Measurements from ENCODE around the gene ATF6. TPM values are rescaled to one million over a fixed set of nuclear protein-coding genes. Genes with fewer than 3 reads are reported as not detected.
A peak's percentile ranks its signal among the peaks of the same experiment; 100 is the strongest.
"Not testable (repeated sequence)": the region's sequence is repeated elsewhere in the genome, so short reads cannot be mapped to it uniquely, and the experiment has no call there.

ATF6 gene
- polyA plus RNA-seq, 4 donors = 27.0 to 37.5 (median 32.4) TPM

DNA sequence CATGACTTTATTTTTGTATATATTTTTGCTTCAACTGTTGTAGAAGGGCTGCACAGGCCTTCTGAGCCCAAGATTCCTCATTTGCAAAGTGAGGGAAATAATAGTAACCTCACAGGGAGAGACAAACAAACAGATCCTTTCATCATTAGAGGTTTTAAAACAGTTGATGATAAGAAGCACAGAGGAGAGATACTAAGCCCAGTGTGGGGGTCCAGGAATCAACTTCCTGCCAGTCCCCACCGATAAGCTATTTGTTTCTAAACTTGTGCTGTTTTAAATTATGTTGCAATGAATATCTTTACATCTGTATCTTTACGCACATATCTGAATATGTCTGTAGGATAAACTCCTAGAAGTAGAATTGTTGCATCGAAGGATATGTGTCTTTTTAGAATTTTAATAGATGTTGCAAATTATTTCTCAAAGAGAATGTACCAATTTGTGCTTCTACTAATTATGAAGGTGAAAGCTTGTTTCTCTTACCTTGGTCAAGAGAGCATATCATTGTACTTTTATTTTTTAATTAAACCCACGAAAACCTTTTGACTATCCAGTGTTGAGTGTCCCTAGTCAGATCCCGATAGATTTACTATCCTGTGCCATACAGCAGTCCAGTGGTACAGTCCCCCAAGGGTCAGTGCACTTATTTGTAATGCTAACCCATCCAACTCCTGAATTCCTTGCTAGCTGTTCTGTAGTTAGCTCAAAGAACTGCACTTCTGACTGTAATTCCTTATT lies 34.0 kb upstream of the ATF6 start:
- no peak for DNase-seq (ENCODE audit: low read depth in 4 of 4, low spot score in 3 of 4)

DNA sequence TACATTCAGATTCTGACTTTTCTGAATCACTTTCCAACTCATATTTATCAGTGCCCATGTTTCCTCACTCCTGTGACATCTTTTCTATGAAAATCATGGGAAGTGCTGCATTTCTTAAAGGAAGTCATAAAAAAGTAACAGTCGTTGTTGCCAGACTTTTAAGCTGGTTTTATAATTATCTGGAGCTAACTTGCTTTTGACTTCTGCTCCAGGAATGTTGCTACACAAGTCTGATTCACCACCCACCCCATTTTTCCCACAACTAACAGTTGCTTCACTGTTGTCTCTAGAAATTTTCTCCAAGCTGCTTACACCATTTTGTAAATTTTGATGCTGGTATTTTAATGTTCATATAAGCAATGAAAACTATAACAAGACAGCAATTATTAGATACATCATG lies 32.6 kb upstream of the ATF6 start:
- no peak for DNase-seq (ENCODE audit: low read depth in 4 of 4, low spot score in 3 of 4)

DNA sequence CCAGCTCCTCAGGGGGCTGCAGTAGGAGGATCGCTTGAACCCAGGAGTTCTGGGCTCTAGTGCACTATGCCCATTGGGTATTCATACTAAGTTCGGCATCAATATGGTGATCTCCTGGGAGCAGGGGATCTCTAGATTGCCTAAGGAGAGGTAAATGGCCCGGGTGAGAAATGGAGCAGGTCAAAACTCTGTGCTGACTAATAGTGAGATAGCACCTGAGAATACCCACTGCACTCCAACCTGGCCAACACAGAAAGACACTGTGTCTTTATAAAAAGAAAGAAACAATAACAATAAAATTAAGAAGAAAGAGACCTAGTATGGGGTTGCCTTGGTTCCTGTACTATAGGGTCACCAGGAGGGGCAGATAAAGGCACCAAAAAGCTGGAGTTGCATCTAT lies 30.3 kb upstream of the ATF6 start:
- DNase-seq (ENCODE audit: low read depth in 4 of 4, low spot score in 3 of 4) = no peak

DNA sequence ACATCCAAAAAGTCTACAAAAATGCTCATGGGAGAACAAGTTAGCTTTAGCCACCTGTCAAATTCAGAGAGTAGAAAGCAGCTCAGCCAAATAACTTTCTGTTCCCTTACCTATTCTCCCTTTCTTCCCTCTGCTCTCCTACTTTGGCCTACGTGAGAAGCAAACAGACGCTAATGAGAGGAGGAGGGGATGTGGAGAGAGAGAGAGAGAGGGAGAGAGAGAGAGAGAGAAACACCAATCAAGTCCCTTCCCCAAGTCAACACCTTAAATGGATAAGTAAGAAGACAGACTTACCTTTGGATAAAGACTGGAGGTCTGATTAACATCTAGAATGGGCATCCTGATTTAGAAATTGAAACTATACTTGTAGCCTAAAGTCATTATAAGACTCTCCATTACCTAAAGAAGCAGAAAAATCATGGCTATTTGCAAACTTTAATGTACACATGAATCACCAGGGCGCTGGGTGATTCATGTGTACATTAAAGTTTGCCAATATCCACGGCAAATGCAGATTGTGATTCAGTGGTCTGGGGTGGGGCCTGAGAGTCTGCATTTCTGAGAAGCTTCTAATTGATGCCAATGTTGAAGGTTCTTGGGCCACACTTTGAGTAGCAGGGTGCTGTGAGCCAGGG lies 29.7 kb upstream of the ATF6 start:
- DNase-seq (ENCODE audit: low read depth in 4 of 4, low spot score in 3 of 4) = no peak

DNA sequence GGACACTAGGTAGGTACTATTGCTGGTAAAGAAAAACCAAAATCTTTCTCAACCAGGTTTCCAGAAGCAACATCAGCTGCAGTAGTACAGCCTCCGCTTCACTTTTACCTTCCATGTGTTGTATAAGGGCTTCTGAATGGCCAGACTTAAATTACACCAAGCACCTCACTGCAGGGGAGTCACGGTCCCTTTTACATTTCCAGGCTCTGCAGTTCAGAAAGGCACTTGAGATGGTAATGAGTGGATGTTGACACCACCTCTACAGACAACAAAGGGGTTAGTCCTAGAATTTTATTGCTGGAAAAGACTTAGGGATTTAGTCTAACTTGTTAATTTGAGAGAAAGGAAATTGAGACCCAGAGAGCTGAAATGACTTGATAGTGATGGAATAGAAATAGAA lies 28.5 kb upstream of the ATF6 start:
- DNase-seq (ENCODE audit: low read depth in 4 of 4, low spot score in 3 of 4) = no peak

DNA sequence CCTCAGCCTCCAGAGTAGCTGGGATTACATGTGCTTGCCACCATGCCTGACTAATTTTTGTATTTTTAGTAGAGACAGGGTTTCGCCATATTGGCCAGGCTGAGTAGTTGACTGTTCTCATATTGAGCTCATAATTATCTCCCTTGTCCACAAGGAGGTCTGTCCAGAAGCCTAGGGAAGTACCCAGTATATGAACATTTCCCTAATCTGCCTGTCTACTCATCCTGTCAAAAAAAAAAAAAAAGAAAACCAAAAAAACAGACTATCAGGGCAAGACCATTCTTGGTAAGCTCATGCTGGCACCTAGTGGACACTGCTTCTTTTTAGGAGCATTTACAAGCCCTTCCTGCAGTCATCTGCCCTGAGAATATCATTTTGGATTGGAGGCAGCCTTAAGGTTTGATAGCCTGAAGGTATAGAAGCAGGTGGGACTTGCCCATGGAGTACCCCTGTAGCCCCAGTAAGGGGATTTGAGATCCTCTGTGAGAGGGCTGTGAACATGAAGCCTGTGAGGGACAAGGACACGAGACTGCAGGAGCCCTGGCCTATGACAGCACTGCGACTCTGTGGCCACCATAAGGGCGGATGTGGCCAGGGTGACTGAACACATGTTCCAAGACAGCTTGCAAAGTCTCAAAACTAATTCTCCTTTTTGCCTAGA lies 27.4 kb upstream of the ATF6 start:
- DNase-seq (ENCODE audit: low read depth in 4 of 4, low spot score in 3 of 4) = no peak

DNA sequence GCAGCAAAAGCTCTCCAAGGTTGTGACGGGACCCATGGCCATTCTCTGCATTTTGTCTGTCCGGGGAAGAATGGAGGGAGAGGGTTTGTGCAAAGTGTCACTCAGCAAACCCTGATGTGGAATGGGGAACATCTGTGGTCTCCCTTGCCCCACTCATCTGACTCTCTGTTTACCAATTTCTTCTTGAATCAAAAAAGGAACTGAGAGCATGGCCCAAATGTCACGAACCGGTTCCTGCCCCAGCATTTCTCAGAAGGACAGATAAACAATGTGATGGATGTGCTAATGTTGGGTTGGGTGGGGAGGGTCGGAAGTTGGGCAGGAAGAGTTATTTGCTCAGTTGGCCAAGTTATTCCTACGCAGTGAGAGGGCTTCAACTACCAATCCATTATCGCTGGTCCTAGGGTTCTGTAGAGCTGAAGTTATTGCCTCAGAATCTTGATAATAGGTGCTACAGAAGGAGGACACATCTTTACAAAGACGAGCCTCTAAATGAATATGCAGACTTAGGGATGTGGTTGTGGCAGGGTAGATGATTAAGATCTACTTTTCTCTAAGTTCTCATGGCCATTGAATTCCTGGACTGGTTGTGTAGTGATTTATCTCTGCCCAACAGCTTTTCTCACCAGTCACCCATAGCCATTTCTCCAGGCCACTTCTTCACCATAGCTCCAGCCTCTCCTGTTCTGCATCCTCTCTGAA lies 26.1 kb upstream of the ATF6 start:
- DNase-seq (ENCODE audit: low read depth in 4 of 4, low spot score in 3 of 4) = no peak

DNA sequence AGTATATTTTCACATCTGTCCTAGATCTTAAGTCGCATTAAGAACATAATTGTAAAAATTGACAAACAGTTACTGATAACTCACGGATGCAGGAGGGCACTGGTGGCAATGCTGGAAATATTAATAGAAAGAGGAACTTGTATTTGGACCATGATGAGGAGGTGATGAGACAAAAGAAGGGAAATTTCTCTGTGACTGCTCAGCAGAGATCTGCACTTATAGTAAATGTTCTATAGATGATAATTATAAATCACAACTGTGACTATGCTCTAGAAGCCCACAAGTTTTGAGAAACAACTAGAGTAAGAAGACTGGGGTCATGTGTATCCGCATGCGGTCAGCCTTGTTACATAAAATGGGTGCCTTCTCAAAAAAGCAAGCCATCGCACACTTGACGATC lies 25.2 kb upstream of the ATF6 start:
- DNase-seq (ENCODE audit: low read depth in 4 of 4, low spot score in 3 of 4) = no peak

DNA sequence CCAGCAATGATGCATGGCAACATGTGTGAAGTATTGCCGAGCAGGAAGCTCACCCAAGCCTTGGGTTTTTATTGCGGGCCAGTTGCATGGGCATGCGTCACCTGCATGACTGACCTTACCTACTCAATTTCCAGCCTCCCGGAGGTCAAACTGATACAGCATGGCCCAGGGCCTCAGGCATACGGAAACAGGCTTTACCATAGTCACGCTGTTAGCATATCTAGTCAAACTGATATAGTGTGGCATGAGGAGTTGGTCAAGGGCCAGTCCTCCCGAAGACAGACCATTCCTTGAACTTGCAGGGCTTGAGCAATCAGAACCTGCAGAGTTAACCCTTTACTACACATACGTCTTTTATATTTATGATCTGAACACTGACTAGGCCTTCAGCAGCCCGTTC lies 22.9 kb upstream of the ATF6 start:
- no peak for DNase-seq (ENCODE audit: low read depth in 4 of 4, low spot score in 3 of 4)

DNA sequence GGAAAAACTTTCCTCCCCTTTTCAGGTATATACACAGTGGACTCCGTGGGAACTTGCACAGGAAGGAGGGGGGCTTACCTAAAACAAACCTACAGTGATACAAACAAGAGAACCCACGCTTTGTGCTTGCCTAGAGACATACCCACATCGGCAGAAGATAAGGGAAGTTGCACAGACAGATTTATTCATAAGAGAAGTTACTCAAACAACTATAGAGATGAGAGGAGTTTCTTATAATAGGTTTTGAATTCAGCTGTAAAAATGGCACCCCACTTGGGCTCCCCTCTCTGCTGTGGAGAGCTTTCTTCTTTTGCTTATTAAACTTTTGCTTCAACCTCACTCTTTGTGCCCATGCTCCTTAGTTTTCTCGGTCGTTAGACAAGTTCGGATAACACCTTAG lies 18.3 kb upstream of the ATF6 start:
- no peak for DNase-seq (ENCODE audit: low read depth in 4 of 4, low spot score in 3 of 4)

DNA sequence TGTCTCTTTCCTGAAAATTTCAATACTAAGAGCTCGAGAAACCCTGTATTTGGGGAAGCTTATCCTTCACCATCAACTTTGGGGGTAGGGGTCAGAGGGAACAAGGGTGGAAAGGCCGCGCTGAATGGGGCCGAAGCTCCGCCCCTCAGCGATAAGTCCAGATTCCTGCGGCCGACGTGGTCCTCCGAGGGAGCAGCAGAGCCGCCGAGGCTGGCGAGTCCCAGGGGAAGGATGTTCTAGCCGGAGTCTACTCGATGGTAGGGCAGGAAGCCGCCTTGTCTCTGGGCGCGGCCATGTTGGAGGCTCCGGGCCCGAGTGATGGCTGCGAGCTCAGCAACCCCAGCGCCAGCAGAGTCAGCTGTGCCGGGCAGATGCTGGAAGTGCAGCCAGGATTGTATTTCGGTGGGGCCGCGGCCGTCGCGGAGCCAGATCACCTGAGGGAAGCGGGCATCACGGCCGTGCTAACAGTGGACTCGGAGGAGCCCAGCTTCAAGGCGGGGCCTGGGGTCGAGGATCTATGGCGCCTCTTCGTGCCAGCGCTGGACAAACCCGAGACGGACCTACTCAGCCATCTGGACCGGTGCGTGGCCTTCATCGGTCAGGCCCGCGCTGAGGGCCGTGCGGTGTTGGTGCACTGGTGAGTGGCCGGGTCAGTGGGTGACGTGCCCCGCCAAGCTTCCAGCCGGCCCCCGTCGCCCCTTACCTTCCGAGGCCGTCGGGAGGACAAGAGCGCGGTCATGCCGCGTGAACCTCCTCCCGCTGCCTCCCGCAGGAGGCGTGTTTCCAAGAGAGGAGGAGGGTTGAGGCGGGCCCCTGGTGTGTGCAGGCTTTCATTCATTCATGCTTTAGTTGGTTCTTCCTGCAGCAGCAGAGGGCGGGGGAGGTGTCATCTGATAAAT lies 16.4 kb upstream of the ATF6 start, which contains the start of gene DUSP12:
DUSP12 (plus strand) TSS at position 278 of the 899 bp plus-strand sequence; CDS start at position 294, 16 bp downstream.
- DNase-seq (ENCODE audit: low read depth in 4 of 4, low spot score in 3 of 4) = peak; percentile 78 to 91 (median 86)

DNA sequence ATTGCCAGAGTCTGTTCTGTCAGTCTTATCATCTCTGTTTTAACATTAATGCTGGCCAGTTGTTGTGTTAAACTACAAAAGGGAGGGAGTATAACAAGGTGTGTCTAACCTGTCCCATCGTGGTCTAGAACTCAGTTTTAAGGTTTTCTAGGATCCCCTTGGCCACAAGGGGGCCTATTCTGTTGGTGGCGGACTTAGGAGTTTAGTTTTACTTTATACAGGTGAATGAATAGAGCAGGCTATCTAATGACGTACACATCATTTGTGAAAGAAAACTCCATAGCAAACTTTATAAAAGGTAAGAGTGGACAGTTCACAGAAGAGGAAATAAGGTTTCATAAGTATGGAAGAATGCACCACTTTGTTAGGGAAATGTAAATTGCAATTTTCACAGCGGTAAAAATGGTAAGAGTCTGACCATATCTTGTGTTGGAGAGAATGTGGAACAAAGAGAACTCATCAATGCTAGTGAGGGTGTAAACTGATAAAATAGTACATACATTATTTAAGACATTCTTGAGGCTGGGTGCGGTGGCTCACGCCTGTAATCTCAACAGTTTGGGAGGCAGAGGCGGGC lies 2.5 kb upstream of the ATF6 start:
- no peak for DNase-seq (ENCODE audit: low read depth in 4 of 4, low spot score in 3 of 4)

DNA sequence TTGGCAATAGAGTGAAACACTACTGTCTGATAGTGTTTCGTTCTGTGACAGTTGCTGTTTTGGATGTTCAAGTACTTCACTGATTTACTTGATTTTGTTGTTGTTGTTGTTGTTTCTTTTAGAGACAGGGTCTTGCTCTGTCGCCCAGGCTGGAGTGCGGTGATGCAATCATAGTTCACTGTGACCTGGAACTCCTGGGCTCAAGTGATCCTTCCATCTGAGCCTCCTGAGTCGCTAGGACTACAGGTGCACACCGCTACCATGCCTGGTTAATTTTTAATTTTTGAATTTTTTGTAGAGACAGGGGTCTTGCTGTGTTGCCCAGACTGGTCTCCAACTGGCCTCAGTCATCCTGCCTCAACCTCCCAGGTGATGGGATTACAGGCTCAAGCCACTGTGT lies 2.3 kb downstream of the ATF6 start:
- no peak for DNase-seq (ENCODE audit: low read depth in 4 of 4, low spot score in 3 of 4)

DNA sequence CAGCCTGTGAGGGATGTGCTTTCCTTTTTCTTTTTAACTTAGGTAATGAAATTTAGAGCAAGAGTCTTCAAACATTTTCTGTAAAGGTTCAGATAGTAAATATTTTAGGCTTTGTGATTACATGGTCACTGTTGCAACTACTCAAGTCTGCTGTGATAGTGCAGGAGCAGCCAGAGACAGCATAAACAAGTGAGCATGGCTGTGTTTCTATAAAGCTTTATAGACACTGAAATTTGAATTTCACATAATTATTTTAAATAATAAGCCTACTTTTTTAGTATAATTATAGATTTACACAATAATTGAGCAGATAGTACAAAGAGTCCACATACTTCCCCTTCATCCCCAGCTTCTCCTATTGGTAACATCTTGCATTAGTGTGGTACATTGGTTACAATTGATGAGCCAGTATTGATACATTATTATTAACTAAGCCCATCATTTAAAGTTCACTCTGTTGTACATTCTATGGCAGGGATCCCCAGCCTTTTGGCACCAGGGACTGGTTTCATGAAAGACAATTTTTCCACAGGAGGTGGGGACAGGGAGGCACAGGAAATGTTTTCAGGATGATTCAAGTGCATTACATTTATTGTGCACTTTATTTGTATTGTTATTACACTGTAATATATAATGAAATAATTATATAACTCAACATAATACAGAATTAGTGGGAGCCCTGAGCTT lies 3.0 kb downstream of the ATF6 start:
- DNase-seq (ENCODE audit: low read depth in 4 of 4, low spot score in 3 of 4) = no peak

DNA sequence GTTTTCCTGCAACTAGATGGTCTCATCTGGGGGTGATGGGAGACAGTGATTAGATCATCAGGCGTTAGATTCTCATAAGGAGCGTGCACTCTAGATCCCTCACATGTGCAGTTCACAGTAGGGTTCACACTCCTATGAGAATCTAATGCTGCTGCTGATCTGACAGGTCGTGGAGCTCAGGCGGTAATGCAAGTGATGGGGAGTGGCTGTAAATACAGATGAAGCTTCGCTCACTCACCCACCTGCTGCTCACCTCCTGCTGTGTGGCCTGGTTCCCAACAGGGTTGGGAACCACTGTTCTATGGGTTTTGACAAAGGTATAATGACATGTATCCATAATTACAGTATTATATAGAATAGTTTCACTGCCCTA lies 3.5 kb downstream of the ATF6 start:
- not testable (repeated sequence) for DNase-seq (ENCODE audit: low read depth in 4 of 4, low spot score in 3 of 4)

DNA sequence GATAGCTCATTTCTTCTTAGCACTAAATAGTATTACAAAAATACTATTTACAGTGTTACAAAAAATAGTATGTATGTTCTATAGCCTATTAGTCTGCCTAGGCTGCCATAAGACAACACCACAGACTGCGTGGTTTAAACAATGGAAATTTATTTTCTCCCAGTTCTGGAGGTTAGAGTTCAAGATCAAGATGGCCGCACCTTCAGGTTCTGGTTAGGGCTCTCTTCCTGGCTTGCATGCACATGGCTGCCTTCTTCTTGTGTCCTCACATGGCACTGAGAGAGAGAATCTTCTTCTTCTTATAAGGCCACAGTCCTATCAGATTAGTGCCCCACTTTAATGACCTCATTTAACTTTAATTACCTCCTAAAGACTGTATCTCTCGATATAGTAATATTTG lies 4.1 kb downstream of the ATF6 start:
- no peak for DNase-seq (ENCODE audit: low read depth in 4 of 4, low spot score in 3 of 4)

DNA sequence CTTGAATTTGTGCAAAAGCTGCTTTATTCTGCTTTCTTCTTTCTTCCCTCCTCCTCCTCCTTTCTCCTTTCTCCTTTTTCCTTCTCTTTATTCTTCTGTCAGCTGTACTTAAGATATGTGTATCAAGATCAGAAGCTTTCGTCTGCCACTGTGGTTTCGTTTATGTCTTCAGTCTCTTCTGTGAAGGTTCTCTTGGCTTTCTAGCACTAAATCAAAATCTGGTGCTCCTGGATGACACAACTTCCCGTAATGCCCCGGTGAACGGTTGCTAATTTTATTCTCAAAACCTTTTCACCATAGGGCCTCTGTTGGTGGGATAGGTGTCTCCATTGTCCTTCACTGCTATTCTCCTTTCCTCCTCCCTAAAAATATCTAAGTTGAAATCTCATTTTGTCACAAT lies 5.0 kb downstream of the ATF6 start:
- DNase-seq (ENCODE audit: low read depth in 4 of 4, low spot score in 3 of 4) = no peak

DNA sequence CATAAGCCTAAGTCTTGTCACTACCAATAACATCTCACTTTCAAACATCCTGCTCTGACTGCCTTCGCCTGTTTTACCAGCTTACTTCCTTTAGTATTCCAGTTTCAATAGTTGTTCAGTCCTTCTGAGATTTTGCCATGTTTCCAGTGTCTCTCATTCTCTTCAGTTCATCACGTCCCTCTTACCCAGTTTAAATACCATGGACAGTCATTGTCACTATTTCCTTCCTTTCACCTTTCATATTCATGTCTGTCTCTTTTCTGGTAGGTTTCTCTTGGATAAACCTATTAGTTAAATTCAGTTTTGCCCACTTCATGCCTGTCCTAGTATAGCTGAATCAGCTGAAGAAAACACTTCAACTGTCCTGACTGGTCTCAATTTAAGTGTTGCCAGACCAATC lies 5.9 kb downstream of the ATF6 start:
- no peak for DNase-seq (ENCODE audit: low read depth in 4 of 4, low spot score in 3 of 4)

DNA sequence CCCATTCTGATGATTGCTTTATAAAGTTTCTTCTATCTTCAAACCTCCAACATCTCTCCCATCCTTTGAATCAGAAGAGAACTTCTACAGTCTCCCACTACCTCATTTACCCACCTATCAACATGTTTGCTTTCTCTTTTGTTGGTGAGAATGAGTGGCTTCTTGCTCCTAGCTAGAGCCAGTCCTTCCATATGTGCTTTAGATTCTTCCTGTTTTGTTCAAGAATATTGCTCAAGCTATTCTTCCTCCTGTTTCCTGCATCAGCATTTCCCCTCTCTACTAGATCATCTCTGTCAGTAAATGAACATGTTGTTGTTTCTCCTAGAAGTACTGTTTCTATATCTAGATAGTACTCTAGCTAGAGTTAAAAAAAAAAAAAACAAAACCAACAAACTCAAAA lies 6.3 kb downstream of the ATF6 start:
- no peak for DNase-seq (ENCODE audit: low read depth in 4 of 4, low spot score in 3 of 4)
